ENCODE measurements around the gene CNOT11.

CNOT11 gene

GRCh38 chr2:101262142-101262541 is 9.5 kb downstream of the CNOT11 start:
- Histone ChIP-seq H3K4me3 (ENCODE audit: low read depth, low read length) (no peak overlapping the region), H3K27me3 (ENCODE audit: insufficient read depth, low read depth, severe bottlenecking) (no peaks in the 10 kb centered on the region), H3K27ac (no peak overlapping the region), H3K9me3 (ENCODE audit: severe bottlenecking) (no peaks in the 10 kb centered on the region), H3K36me3 (peaks cover 85% of the 10 kb centered on the region)
- no peak for DNase-seq
- TF ChIP-seq CTCF (IDR thresholded peaks at IDR 0.05; ENCODE audit: low read depth, low read length) = no peak

- Histone ChIP-seq H3K9me3 (ENCODE audit: severe bottlenecking) (no peaks in the 10 kb centered on the region), H3K4me3 (ENCODE audit: low read depth, low read length) (no peak overlapping the region), H3K27ac (no peak overlapping the region), H3K36me3 (peaks cover 87% of the 10 kb centered on the region), H3K27me3 (ENCODE audit: insufficient read depth, low read depth, severe bottlenecking) (no peaks in the 10 kb centered on the region)
- TF ChIP-seq CTCF (IDR thresholded peaks at IDR 0.05; ENCODE audit: low read depth, low read length) = no peak
- no peak for DNase-seq
These were observed 10.7 kb downstream of the CNOT11 start for GRCh38 chr2:101263377-101263800.

- TF ChIP-seq CTCF (IDR thresholded peaks at IDR 0.05; ENCODE audit: low read depth, low read length) = no peak
- no peak for DNase-seq
- H3K4me3 ChIP-seq (ENCODE audit: low read depth, low read length) = no peak overlapping the region
- no peaks in the 10 kb centered on the region for H3K27me3 ChIP-seq (ENCODE audit: insufficient read depth, low read depth, severe bottlenecking)
- H3K9me3 ChIP-seq (ENCODE audit: severe bottlenecking) = no peaks in the 10 kb centered on the region
- H3K36me3 ChIP-seq = peaks cover 87% of the 10 kb centered on the region
- H3K27ac ChIP-seq = no peak overlapping the region
These were observed 11.8 kb downstream of the CNOT11 start for GRCh38 chr2:101264360-101264939.

- Histone ChIP-seq H3K27me3 (ENCODE audit: insufficient read depth, low read depth, severe bottlenecking) (no peaks in the 10 kb centered on the region), H3K27ac (no peak overlapping the region), H3K4me3 (ENCODE audit: low read depth, low read length) (no peak overlapping the region), H3K9me3 (ENCODE audit: severe bottlenecking) (no peaks in the 10 kb centered on the region), H3K36me3 (peaks cover 87% of the 10 kb centered on the region)
- no peak for DNase-seq
- TF ChIP-seq CTCF (IDR thresholded peaks at IDR 0.05; ENCODE audit: low read depth, low read length) = no peak
These were observed 13.3 kb downstream of the CNOT11 start for GRCh38 chr2:101265893-101266499.

- H3K27me3 ChIP-seq (ENCODE audit: insufficient read depth, low read depth, severe bottlenecking) = no peaks in the 10 kb centered on the region
- peaks cover 91% of the 10 kb centered on the region for H3K36me3 ChIP-seq
- DNase-seq = no peak
- H3K9me3 ChIP-seq (ENCODE audit: severe bottlenecking) = no peaks in the 10 kb centered on the region
- TF ChIP-seq CTCF (IDR thresholded peaks at IDR 0.05; ENCODE audit: low read depth, low read length) = no peak
- no peak overlapping the region for H3K4me3 ChIP-seq (ENCODE audit: low read depth, low read length)
- no peak overlapping the region for H3K27ac ChIP-seq
These were observed 15.3 kb downstream of the CNOT11 start for GRCh38 chr2:101267671-101268656.
